ENCODE data around the gene IPO4. TPM values are rescaled to one million over a fixed set of nuclear protein-coding genes. Genes with fewer than 3 reads are reported as not detected.

The IPO4 gene
- total and polyA plus RNA-seq, 2 of the 13 experiments (the other 11 are each of a cell fraction or from before 2014, with no cell fraction given), result 39.0 to 179 TPM

DNA sequence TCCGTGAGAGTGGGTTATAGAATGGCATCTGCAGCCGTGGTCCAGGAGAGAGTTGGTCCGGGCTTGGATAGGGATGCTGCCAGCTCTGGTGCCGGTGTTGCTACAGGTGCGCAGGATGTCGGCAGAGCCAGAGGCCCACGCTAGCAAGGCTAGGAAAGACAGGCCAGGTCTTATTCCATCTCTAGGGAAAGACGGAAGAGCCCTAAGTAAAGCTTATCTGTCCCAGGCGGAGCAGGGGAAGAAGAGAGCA lies 53.1 kb downstream of the IPO4 start:
- Histone ChIP-seq H3K27ac (ENCODE audit: extremely low read length, insufficient read depth, low read length) (peak overlapping the region; percentile 66), H3K4me1 (ENCODE audit: insufficient read depth, low read length) (peaks cover 69% of the 10 kb centered on the region), H3K36me3 (replicated peaks in 1 of 2; ENCODE audit: control insufficient read depth in 1 of 2, insufficient read depth in 2 of 2, low read length in 2 of 2) (peaks cover 17 to 25% of the 10 kb centered on the region in 2 experiments), H3K9ac (ENCODE audit: insufficient read depth, low read depth, low read length) (peak overlapping the region; percentile 94), H3K27me3 (ENCODE audit: control insufficient read depth in 1 of 2, insufficient read depth in 2 of 2, low read length in 2 of 2) (no peaks in the 10 kb centered on the region; a peak in 1 of 5 replicates), H3K79me2 (ENCODE audit: insufficient read depth, low read length) (peaks cover 37% of the 10 kb centered on the region), H3K4me3 (replicated peaks in 1 of 3; ENCODE audit: insufficient read depth in 1 of 3, low read depth in 2 of 3, low read length in 3 of 3) (peak overlapping the region; percentile 91 to 98 (median 93)), H3K9me3 (ENCODE audit: low read length) (no peaks in the 10 kb centered on the region), H2AFZ (ENCODE audit: low read length) (peak overlapping the region; percentile 62), H3K4me2 (ENCODE audit: low read depth, low read length) (peak overlapping the region; percentile 100), H4K20me1 (ENCODE audit: insufficient read depth, low read length) (peaks cover 11% of the 10 kb centered on the region)
- no peak for DNase-seq (ENCODE audit: low spot score)
- in situ Hi-C loops (cut with HindIII; ENCODE audit: extremely low pct_ligation_motif_present, low pct_unique_long_range_greater_than_20kb) (loop anchor here (25.0 kb wide), 1 partner anchor 823 kb away; the partner anchor contains the start of genes BCL2L2, PABPN1 and PPP1R3E), intact Hi-C loops (cut with micrococcal nuclease; ENCODE audit: unreplicated experiment) (no loop called here)
- ChIA-PET CTCF (ENCODE audit: low intra/inter-chr PET ratio, low total read pairs) (interaction anchor here (1.0 to 2.1 kb wide), 2 partner anchors 21 to 25 kb away, joined by 3 to 6 read pairs; partner anchors contain the start of genes DCAF11, IRF9 and NRL), POLR2A (interaction anchor here (0.8 to 22.7 kb wide), 37 partner anchors 9 to 1158 kb away, joined by 3 to 977 read pairs (median 5); partner anchors contain the start of genes ACIN1, C14orf119, CARMIL3 and CHMP4A)
- BruUV-seq (replicated peaks), result no TSS peak
- no peak for ATAC-seq
- under 1% methylated on average over 9 of the region's 9 CpGs for WGBS (ENCODE audit: low lambda C conversion rate)
- FAIRE-seq, result no peak
- TF ChIP-seq, protein P1, sequence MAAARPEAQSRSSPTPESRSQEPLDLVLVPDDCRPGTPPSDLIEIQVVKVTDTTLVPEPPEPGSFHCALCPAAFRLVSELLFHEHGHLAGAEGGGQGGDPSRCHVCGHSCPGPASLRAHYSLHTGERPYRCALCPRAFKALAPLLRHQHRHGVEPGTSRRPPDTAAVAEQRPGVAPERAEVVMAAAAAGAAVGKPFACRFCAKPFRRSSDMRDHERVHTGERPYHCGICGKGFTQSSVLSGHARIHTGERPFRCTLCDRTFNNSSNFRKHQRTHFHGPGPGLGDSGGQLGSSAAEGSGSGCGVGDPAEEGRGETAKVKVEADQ (CRISPR knock-in tag; IDR thresholded peaks at IDR 0.05; ENCODE audit: borderline replicate concordance), result no peak; the same call in 1 of the 2 replicates
- TF ChIP-seq ZMYM3 (CRISPR knock-in tag; IDR thresholded peaks at IDR 0.05) (peak; percentile 75), SMAD9 (CRISPR knock-in tag; IDR thresholded peaks at IDR 0.05) (peak; percentile 88; the same call in 1 of the 2 replicates), ZNF569 (CRISPR knock-in tag; IDR thresholded peaks at IDR 0.05; ENCODE audit: borderline replicate concordance) (peak; percentile 43; the same call in 1 of the 2 replicates), ZC3H13 (CRISPR knock-in tag; IDR thresholded peaks at IDR 0.05) (no peak), CREM (IDR thresholded peaks at IDR 0.05) (no peak), CREM (CRISPR knock-in tag; IDR thresholded peaks at IDR 0.05) (0 out of 2 replicates have a peak, but pooled peaks have one; percentile 21), ZNF772 (CRISPR knock-in tag; IDR thresholded peaks at IDR 0.05) (no peak), ZNF3 (CRISPR knock-in tag; IDR thresholded peaks at IDR 0.05) (no peak)
- TF ChIP-seq, protein P2, sequence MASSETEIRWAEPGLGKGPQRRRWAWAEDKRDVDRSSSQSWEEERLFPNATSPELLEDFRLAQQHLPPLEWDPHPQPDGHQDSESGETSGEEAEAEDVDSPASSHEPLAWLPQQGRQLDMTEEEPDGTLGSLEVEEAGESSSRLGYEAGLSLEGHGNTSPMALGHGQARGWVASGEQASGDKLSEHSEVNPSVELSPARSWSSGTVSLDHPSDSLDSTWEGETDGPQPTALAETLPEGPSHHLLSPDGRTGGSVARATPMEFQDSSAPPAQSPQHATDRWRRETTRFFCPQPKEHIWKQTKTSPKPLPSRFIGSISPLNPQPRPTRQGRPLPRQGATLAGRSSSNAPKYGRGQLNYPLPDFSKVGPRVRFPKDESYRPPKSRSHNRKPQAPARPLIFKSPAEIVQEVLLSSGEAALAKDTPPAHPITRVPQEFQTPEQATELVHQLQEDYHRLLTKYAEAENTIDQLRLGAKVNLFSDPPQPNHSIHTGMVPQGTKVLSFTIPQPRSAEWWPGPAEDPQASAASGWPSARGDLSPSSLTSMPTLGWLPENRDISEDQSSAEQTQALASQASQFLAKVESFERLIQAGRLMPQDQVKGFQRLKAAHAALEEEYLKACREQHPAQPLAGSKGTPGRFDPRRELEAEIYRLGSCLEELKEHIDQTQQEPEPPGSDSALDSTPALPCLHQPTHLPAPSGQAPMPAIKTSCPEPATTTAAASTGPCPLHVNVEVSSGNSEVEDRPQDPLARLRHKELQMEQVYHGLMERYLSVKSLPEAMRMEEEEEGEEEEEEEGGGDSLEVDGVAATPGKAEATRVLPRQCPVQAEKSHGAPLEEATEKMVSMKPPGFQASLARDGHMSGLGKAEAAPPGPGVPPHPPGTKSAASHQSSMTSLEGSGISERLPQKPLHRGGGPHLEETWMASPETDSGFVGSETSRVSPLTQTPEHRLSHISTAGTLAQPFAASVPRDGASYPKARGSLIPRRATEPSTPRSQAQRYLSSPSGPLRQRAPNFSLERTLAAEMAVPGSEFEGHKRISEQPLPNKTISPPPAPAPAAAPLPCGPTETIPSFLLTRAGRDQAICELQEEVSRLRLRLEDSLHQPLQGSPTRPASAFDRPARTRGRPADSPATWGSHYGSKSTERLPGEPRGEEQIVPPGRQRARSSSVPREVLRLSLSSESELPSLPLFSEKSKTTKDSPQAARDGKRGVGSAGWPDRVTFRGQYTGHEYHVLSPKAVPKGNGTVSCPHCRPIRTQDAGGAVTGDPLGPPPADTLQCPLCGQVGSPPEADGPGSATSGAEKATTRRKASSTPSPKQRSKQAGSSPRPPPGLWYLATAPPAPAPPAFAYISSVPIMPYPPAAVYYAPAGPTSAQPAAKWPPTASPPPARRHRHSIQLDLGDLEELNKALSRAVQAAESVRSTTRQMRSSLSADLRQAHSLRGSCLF (CRISPR knock-in tag; IDR thresholded peaks at IDR 0.05; ENCODE audit: borderline replicate concordance), result no peak
- TF ChIP-seq, protein P3, sequence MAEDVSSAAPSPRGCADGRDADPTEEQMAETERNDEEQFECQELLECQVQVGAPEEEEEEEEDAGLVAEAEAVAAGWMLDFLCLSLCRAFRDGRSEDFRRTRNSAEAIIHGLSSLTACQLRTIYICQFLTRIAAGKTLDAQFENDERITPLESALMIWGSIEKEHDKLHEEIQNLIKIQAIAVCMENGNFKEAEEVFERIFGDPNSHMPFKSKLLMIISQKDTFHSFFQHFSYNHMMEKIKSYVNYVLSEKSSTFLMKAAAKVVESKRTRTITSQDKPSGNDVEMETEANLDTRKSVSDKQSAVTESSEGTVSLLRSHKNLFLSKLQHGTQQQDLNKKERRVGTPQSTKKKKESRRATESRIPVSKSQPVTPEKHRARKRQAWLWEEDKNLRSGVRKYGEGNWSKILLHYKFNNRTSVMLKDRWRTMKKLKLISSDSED (CRISPR knock-in tag; IDR thresholded peaks at IDR 0.05), result 0 out of 2 replicates have a peak, but pooled peaks have one; percentile 33
- TF ChIP-seq, protein P4, sequence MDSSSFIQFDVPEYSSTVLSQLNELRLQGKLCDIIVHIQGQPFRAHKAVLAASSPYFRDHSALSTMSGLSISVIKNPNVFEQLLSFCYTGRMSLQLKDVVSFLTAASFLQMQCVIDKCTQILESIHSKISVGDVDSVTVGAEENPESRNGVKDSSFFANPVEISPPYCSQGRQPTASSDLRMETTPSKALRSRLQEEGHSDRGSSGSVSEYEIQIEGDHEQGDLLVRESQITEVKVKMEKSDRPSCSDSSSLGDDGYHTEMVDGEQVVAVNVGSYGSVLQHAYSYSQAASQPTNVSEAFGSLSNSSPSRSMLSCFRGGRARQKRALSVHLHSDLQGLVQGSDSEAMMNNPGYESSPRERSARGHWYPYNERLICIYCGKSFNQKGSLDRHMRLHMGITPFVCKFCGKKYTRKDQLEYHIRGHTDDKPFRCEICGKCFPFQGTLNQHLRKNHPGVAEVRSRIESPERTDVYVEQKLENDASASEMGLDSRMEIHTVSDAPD (CRISPR knock-in tag; IDR thresholded peaks at IDR 0.05), result no peak
- TF ChIP-seq, protein P5, sequence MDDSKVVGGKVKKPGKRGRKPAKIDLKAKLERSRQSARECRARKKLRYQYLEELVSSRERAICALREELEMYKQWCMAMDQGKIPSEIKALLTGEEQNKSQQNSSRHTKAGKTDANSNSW (CRISPR knock-in tag; IDR thresholded peaks at IDR 0.05; ENCODE audit: borderline replicate concordance), result 0 out of 2 replicates have a peak, but pooled peaks have one; percentile 47

Data from HepG2 (cell line).